ENCODE results near the gene LONP2.
A peak's percentile ranks its signal among the peaks of the same experiment; 100 is the strongest.
"Not testable (repeated sequence)": the region's sequence is repeated elsewhere in the genome, so short reads cannot be mapped to it uniquely, and the experiment has no call there.

LONP2 gene

GRCh38 chr16:48359983-48360382 is 115.9 kb downstream of the LONP2 start:
- H3K9me3 ChIP-seq (ENCODE audit: control insufficient read depth, low read length): no peaks in the 10 kb centered on the region
- peaks cover 39% of the 10 kb centered on the region for H3K4me1 ChIP-seq (ENCODE audit: control insufficient read depth, insufficient read depth, low read length)
- H3K4me3 ChIP-seq (ENCODE audit: low read length): no peak overlapping the region
- H3K36me3 ChIP-seq (ENCODE audit: control insufficient read depth, insufficient read depth, low read length, severe bottlenecking): peaks cover 45% of the 10 kb centered on the region
- no peaks in the 10 kb centered on the region for H3K27me3 ChIP-seq (replicated peaks; ENCODE audit: control insufficient read depth, insufficient read depth, low read length)
- H3K9ac ChIP-seq (ENCODE audit: low read length): no peak overlapping the region
- no peak for DNase-seq (ENCODE audit: low read depth)

- Histone ChIP-seq H3K9ac (ENCODE audit: low read length) (no peak overlapping the region), H3K27me3 (replicated peaks; ENCODE audit: control insufficient read depth, insufficient read depth, low read length) (no peaks in the 10 kb centered on the region), H3K4me1 (ENCODE audit: control insufficient read depth, insufficient read depth, low read length) (peaks cover 36% of the 10 kb centered on the region), H3K4me3 (ENCODE audit: low read length) (no peak overlapping the region), H3K9me3 (ENCODE audit: control insufficient read depth, low read length) (no peaks in the 10 kb centered on the region), H3K36me3 (ENCODE audit: control insufficient read depth, insufficient read depth, low read length, severe bottlenecking) (peaks cover 36% of the 10 kb centered on the region)
- DNase-seq (ENCODE audit: low read depth): no peak
These were observed 116.9 kb downstream of the LONP2 start for GRCh38 chr16:48361012-48361411.

- DNase-seq (ENCODE audit: low read depth): no peak
- peaks cover 35% of the 10 kb centered on the region for H3K36me3 ChIP-seq (ENCODE audit: control insufficient read depth, insufficient read depth, low read length, severe bottlenecking)
- peaks cover 35% of the 10 kb centered on the region for H3K4me1 ChIP-seq (ENCODE audit: control insufficient read depth, insufficient read depth, low read length)
- H3K9ac ChIP-seq (ENCODE audit: low read length): no peak overlapping the region
- no peaks in the 10 kb centered on the region for H3K9me3 ChIP-seq (ENCODE audit: control insufficient read depth, low read length)
- H3K4me3 ChIP-seq (ENCODE audit: low read length): no peak overlapping the region
- H3K27me3 ChIP-seq (replicated peaks; ENCODE audit: control insufficient read depth, insufficient read depth, low read length): no peaks in the 10 kb centered on the region
These were observed 117.5 kb downstream of the LONP2 start for GRCh38 chr16:48361540-48362144.

GRCh38 chr16:48365025-48365600 is 121.0 kb downstream of the LONP2 start:
- peak; percentile 53 for DNase-seq (ENCODE audit: low read depth)
- no peaks in the 10 kb centered on the region for H3K27me3 ChIP-seq (replicated peaks; ENCODE audit: control insufficient read depth, insufficient read depth, low read length)
- peak overlapping the region; percentile 87 for H3K9ac ChIP-seq (ENCODE audit: low read length)
- H3K4me3 ChIP-seq (ENCODE audit: low read length): peak overlapping the region; percentile 88
- peaks cover 46% of the 10 kb centered on the region for H3K4me1 ChIP-seq (ENCODE audit: control insufficient read depth, insufficient read depth, low read length)
- peaks cover 14% of the 10 kb centered on the region for H3K36me3 ChIP-seq (ENCODE audit: control insufficient read depth, insufficient read depth, low read length, severe bottlenecking)
- no peaks in the 10 kb centered on the region for H3K9me3 ChIP-seq (ENCODE audit: control insufficient read depth, low read length)

GRCh38 chr16:48365601-48366164 is 121.6 kb downstream of the LONP2 start:
- peak overlapping the region; percentile 88 for H3K4me3 ChIP-seq (ENCODE audit: low read length)
- H3K9ac ChIP-seq (ENCODE audit: low read length): peak overlapping the region; percentile 93
- peaks cover 12% of the 10 kb centered on the region for H3K36me3 ChIP-seq (ENCODE audit: control insufficient read depth, insufficient read depth, low read length, severe bottlenecking)
- H3K4me1 ChIP-seq (ENCODE audit: control insufficient read depth, insufficient read depth, low read length): peaks cover 47% of the 10 kb centered on the region
- peak; percentile 97 for DNase-seq (ENCODE audit: low read depth)
- no peaks in the 10 kb centered on the region for H3K9me3 ChIP-seq (ENCODE audit: control insufficient read depth, low read length)
- H3K27me3 ChIP-seq (replicated peaks; ENCODE audit: control insufficient read depth, insufficient read depth, low read length): no peaks in the 10 kb centered on the region

- DNase-seq (ENCODE audit: low read depth): peak; percentile 93
- H3K9me3 ChIP-seq (ENCODE audit: control insufficient read depth, low read length): no peaks in the 10 kb centered on the region
- peaks cover 55% of the 10 kb centered on the region for H3K4me1 ChIP-seq (ENCODE audit: control insufficient read depth, insufficient read depth, low read length)
- H3K9ac ChIP-seq (ENCODE audit: low read length): peak overlapping the region; percentile 93
- peak overlapping the region; percentile 88 for H3K4me3 ChIP-seq (ENCODE audit: low read length)
- no peaks in the 10 kb centered on the region for H3K27me3 ChIP-seq (replicated peaks; ENCODE audit: control insufficient read depth, insufficient read depth, low read length)
- peaks cover 7% of the 10 kb centered on the region for H3K36me3 ChIP-seq (ENCODE audit: control insufficient read depth, insufficient read depth, low read length, severe bottlenecking)
These were observed 122.3 kb downstream of the LONP2 start for GRCh38 chr16:48366165-48367093.

GRCh38 chr16:48367441-48368049 is 123.4 kb downstream of the LONP2 start:
- no peaks in the 10 kb centered on the region for H3K27me3 ChIP-seq (replicated peaks; ENCODE audit: control insufficient read depth, insufficient read depth, low read length)
- DNase-seq (ENCODE audit: low read depth): no peak

GRCh38 chr16:48369765-48370164 is 125.7 kb downstream of the LONP2 start:
- Histone ChIP-seq H3K27me3 (replicated peaks; ENCODE audit: control insufficient read depth, insufficient read depth, low read length) (no peaks in the 10 kb centered on the region), H3K9me3 (ENCODE audit: control insufficient read depth, low read length) (no peaks in the 10 kb centered on the region), H3K4me1 (ENCODE audit: control insufficient read depth, insufficient read depth, low read length) (peaks cover 71% of the 10 kb centered on the region), H3K36me3 (ENCODE audit: control insufficient read depth, insufficient read depth, low read length, severe bottlenecking) (no peaks in the 10 kb centered on the region), H3K9ac (ENCODE audit: low read length) (no peak overlapping the region), H3K4me3 (ENCODE audit: low read length) (no peak overlapping the region)
- no peak for DNase-seq (ENCODE audit: low read depth)

More at GRCh38 chr16:48367441-48368049, 123.4 kb downstream of the LONP2 start:
- Histone ChIP-seq H3K4me1 (ENCODE audit: control insufficient read depth, insufficient read depth, low read length) (peaks cover 62% of the 10 kb centered on the region), H3K9me3 (ENCODE audit: control insufficient read depth, low read length) (no peaks in the 10 kb centered on the region), H3K36me3 (ENCODE audit: control insufficient read depth, insufficient read depth, low read length, severe bottlenecking) (no peaks in the 10 kb centered on the region), H3K4me3 (ENCODE audit: low read length) (peak overlapping the region; percentile 88), H3K9ac (ENCODE audit: low read length) (peak overlapping the region; percentile 93)

GRCh38 chr16:48370229-48370628 is 126.1 kb downstream of the LONP2 start:
- DNase-seq (ENCODE audit: low read depth): no peak
- Histone ChIP-seq H3K9me3 (ENCODE audit: control insufficient read depth, low read length) (no peaks in the 10 kb centered on the region), H3K27me3 (replicated peaks; ENCODE audit: control insufficient read depth, insufficient read depth, low read length) (no peaks in the 10 kb centered on the region), H3K4me1 (ENCODE audit: control insufficient read depth, insufficient read depth, low read length) (peaks cover 71% of the 10 kb centered on the region), H3K4me3 (ENCODE audit: low read length) (no peak overlapping the region), H3K9ac (ENCODE audit: low read length) (no peak overlapping the region), H3K36me3 (ENCODE audit: control insufficient read depth, insufficient read depth, low read length, severe bottlenecking) (no peaks in the 10 kb centered on the region)

- H3K27me3 ChIP-seq (replicated peaks; ENCODE audit: control insufficient read depth, insufficient read depth, low read length); DNase-seq (ENCODE audit: low read depth): not testable (repeated sequence)
These were observed 126.7 kb downstream of the LONP2 start for GRCh38 chr16:48370668-48371392.

More at GRCh38 chr16:48370668-48371392, 126.7 kb downstream of the LONP2 start:
- H3K4me1 ChIP-seq (ENCODE audit: control insufficient read depth, insufficient read depth, low read length): peaks cover 71% of the 10 kb centered on the region
- not testable (repeated sequence) for H3K9ac ChIP-seq (ENCODE audit: low read length); H3K9me3 ChIP-seq (ENCODE audit: control insufficient read depth, low read length); H3K36me3 ChIP-seq (ENCODE audit: control insufficient read depth, insufficient read depth, low read length, severe bottlenecking); H3K4me3 ChIP-seq (ENCODE audit: low read length)

All from adipocyte (in vitro differentiated cells).